GM12891 (cell line): ENCODE data around the gene MTCL1.

ENCODE experiments used
- POLR2A ChIP-seq: IDR thresholded peaks from 2 replicates; pipeline ENCODE4 v1.6.1; 2011; ENCODE audit warnings: low read depth, low read length, control low read depth
- POLR2AphosphoS5 ChIP-seq: IDR thresholded peaks from 2 replicates; pipeline ENCODE4 v1.6.1; 2011; ENCODE audit warnings: low read depth, low read length, control low read depth
- TAF1 ChIP-seq: IDR thresholded peaks from 2 replicates; pipeline ENCODE4 v1.6.1; 2011; ENCODE audit warnings: low read depth, low read length, control low read depth

DNA sequence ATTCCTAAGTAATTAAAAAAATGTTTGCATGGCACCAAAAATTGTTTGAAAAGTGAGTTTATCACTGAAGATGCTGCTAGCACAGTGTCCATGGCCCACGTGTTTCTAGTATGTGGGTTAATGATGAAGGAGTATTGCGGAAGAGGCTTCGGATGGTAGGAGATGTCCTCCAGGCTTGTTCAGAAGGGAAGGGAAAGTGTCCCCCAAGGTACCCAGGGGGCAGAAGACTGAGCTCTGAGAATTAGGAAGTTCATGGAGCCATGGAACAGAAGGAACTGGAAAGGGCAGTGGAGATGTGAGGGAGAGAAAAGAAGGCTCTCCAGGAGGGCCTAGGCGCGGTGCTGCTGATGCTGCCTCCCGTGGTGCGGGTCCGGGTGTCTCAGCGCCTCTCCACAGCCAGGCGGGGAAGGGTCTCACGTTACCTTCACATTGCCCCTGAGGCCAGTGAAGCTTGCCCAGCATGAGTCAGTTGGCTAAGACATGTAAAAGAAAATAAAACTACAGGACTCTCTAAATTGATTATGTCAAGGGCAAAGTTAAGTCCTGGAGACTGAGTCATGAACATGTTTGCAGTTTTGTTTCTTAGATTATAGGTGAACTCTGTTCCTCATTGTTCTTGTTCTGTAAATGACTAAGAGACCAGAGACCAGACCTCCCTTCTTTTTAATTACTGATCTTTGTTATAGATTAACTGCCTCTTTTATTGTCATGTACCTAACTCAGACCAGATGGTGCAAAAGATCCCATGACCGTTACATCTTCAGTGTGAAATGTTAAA is 89.0 kb downstream of the MTCL1 start:
- TF ChIP-seq POLR2AphosphoS5 (no peak), POLR2A (no peak), TAF1 (no peak)
